Thyroid gland (tissue), 4 donors: Measurements from ENCODE around the gene UBE2E2. TPM values are rescaled to one million over a fixed set of nuclear protein-coding genes. Genes with fewer than 3 reads are reported as not detected.

ENCODE experiments used
- DNase-seq, 2 donors: peaks; one replicate each; pipeline ENCODE4 v3.0.0-alpha.2; 2019
- H3K27ac ChIP-seq, 3 donors: fragments of 200-600 bp; sonication (generic); 1 replicate in 2 of 3; 2 replicates in 1 of 3; pipeline ENCODE4 v1.5.1; 2016 to 2019; ENCODE audit warnings: mild to moderate bottlenecking in 1 of 3, moderate library complexity in 1 of 3
- H3K27me3 ChIP-seq: fragments of 200-600 bp; sonication (generic); one replicate; pipeline ENCODE4 v1.5.1; 2019
- H3K36me3 ChIP-seq, 2 donors: fragments of 200-600 bp; sonication (generic); one replicate each; pipeline ENCODE4 v1.5.1; 2016 to 2019
- H3K4me1 ChIP-seq, 2 donors: fragments of 200-600 bp; sonication (generic); one replicate each; pipeline ENCODE4 v1.5.1; 2017 to 2019
- H3K4me3 ChIP-seq, 3 donors: fragments of 200-600 bp; sonication (generic); replicated peaks in 1 of 3; 1 replicate in 2 of 3; 2 replicates in 1 of 3; pipeline ENCODE4 v1.5.1; 2016; ENCODE audit warnings: mild to moderate bottlenecking in 1 of 3
- H3K9me3 ChIP-seq: fragments of 200-600 bp; sonication (generic); one replicate; pipeline ENCODE4 v1.5.1; 2017
- CTCF ChIP-seq, 6 experiments: fragments of 200-600 bp in 3 of 6; fragments of 450-650 bp in 3 of 6; sonication (generic) in 3 of 6; IDR thresholded peaks; one replicate each; pipeline ENCODE4 v1.5.1; 2016 to 2019; ENCODE audit warnings: antibody characterized with exemption in 6 of 6, mild to moderate bottlenecking in 2 of 6, inconsistent platforms in 1 of 6, moderate library complexity in 1 of 6
- POLR2A ChIP-seq, 2 donors: fragments of 450-650 bp; IDR thresholded peaks; one replicate each; pipeline ENCODE4 v1.6.1; 2017; ENCODE audit warnings: antibody characterized with exemption in 2 of 2, mild to moderate bottlenecking in 2 of 2, moderate library complexity in 1 of 2
- WGBS, 2 donors: methylation state at CpG; one replicate each; pipeline ENCODE4 v1.1.5; 2017; 5-methylcytosine and 5-hydroxymethylcytosine counted together
- intact Hi-C: fragments of 100-400 bp; cut with DNase I; formaldehyde crosslinking; loops from one replicate; pipeline ENCODE4 v1.15.1; 2023
- total RNA-seq, 4 donors: library from RNA; depleted of rRNA; stranded (reverse); fragments of >200 nt; gene quantifications; one replicate each; pipeline ENCODE4 v1.2.3, GENCODE V29; 2016

UBE2E2 gene
- 10 to 100 TPM; 28.5 to 46.0 (median 38.4) TPM for total RNA-seq

GRCh38 chr3:23202921-23203707, at the start of gene UBE2E2:
Gene UBE2E2 (plus strand): TSS chr3:23203327.
- TF ChIP-seq CTCF (IDR thresholded peaks at IDR 0.05) = no peak
- peak in 1 of 2 donors; percentile 77 for TF ChIP-seq POLR2A (IDR thresholded peaks at IDR 0.05)
- Histone ChIP-seq H3K9me3 (no peaks in the 10 kb centered on the region), H3K4me1 (peaks cover 0 to 7% of the 10 kb centered on the region in 2 donors), H3K4me3 (peak within 1 kb of the TSS; percentile 66 to 86 (median 83)), H3K36me3 (no peaks in the 10 kb centered on the region), H3K27ac (peak within 1 kb of the TSS in 2 of 3 donors; percentile 80 to 87), H3K27me3 (no peaks in the 10 kb centered on the region)
- intact Hi-C loops = no loop called here
- whole genome bisulfite sequencing, 2 donors = 1 to 3% methylated on average over 19 to 22 of the region's 101 CpGs
- peak; percentile 66 to 69 for DNase-seq

- H3K27me3 ChIP-seq = no peaks in the 10 kb centered on the region
- DNase-seq = no peak
- no peak overlapping the region for H3K4me3 ChIP-seq
- H3K9me3 ChIP-seq = no peaks in the 10 kb centered on the region
- no peaks in the 10 kb centered on the region for H3K36me3 ChIP-seq
- intact Hi-C loops = no loop called here
- TF ChIP-seq POLR2A (IDR thresholded peaks at IDR 0.05) = no peak
- no peak for TF ChIP-seq CTCF (IDR thresholded peaks at IDR 0.05)
- H3K4me1 ChIP-seq = no peaks in the 10 kb centered on the region
- H3K27ac ChIP-seq = no peak overlapping the region
- 32 to 82% methylated on average over 1 of the region's 1 CpG for WGBS, 2 donors
These were observed 49.7 kb upstream of the UBE2E2 start for GRCh38 chr3:23153436-23153835.

- Histone ChIP-seq H3K4me3 (no peak overlapping the region), H3K27ac (no peak overlapping the region), H3K4me1 (peaks cover 0 to 6% of the 10 kb centered on the region in 2 donors), H3K9me3 (no peaks in the 10 kb centered on the region), H3K36me3 (no peaks in the 10 kb centered on the region), H3K27me3 (no peaks in the 10 kb centered on the region)
- intact Hi-C loops = no loop called here
- no peak for DNase-seq
- TF ChIP-seq CTCF (IDR thresholded peaks at IDR 0.05) (no peak), POLR2A (IDR thresholded peaks at IDR 0.05) (no peak)
- WGBS, 2 donors = 81 to 85% methylated on average over 3 of the region's 3 CpGs
These were observed 45.8 kb upstream of the UBE2E2 start for GRCh38 chr3:23157331-23157730.

GRCh38 chr3:23159929-23160328, 43.2 kb upstream of the UBE2E2 start:
- H3K36me3 ChIP-seq = no peaks in the 10 kb centered on the region
- H3K4me3 ChIP-seq = no peak overlapping the region
- peaks cover 0 to 6% of the 10 kb centered on the region in 2 donors for H3K4me1 ChIP-seq
- DNase-seq = no peak
- no peaks in the 10 kb centered on the region for H3K9me3 ChIP-seq
- H3K27me3 ChIP-seq = no peaks in the 10 kb centered on the region
- H3K27ac ChIP-seq = peak overlapping the region in 1 of 3 donors; percentile 17
- intact Hi-C loops = no loop called here
- WGBS, 2 donors = 55 to 69% methylated on average over 2 of the region's 2 CpGs
- no peak for TF ChIP-seq POLR2A (IDR thresholded peaks at IDR 0.05)
- no peak for TF ChIP-seq CTCF (IDR thresholded peaks at IDR 0.05)

- no peak for DNase-seq
- Histone ChIP-seq H3K4me3 (no peak overlapping the region), H3K36me3 (no peaks in the 10 kb centered on the region), H3K4me1 (peaks cover 0 to 6% of the 10 kb centered on the region in 2 donors), H3K27me3 (no peaks in the 10 kb centered on the region), H3K27ac (no peak overlapping the region), H3K9me3 (no peaks in the 10 kb centered on the region)
- intact Hi-C loops = no loop called here
- no peak for TF ChIP-seq POLR2A (IDR thresholded peaks at IDR 0.05)
- no peak for TF ChIP-seq CTCF (IDR thresholded peaks at IDR 0.05)
- 95 to 97% methylated on average over 2 of the region's 2 CpGs for WGBS, 2 donors
These were observed 41.8 kb upstream of the UBE2E2 start for GRCh38 chr3:23161308-23161707.
